ENCODE results near the gene C10orf105. TPM values are rescaled to one million over a fixed set of nuclear protein-coding genes. Genes with fewer than 3 reads are reported as not detected.

The C10orf105 gene
- polyA plus RNA-seq, 1 donor (not counting 4 experiments of a cell fraction or from before 2014, with no cell fraction given) = not detected

DNA sequence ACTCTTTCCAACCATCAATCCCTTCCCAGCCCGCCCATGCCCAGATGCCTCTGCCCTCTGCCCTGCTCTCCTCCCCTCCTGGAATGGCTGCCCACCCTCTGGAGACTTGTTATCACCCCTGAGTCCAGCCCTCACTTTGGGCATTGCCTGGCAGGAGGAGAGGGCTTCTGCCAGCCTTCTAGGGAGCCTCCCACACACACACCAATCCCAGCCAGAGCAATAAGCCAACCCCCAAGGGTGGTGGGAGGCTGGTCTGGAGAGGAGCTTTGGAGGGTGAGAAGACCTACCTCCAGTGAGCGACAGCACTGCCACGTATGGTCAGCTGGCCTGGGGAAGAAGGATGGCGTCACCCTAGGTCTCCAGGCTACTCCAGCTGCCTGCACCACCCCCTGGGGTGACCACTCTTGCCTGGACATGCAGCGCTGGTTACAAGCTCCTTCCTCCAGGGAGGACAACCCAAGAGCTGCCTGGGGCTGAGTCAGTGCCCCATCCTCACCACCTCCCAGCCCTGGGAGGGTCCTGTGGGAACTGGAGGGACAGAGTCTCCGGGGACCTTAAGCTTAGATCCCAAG lies 8.4 kb downstream of the C10orf105 start:
- DNase-seq (ENCODE audit: low read depth, low spot score) (no peak), FAIRE-seq (no peak)
- no peaks in the 10 kb centered on the region for H4K20me1 ChIP-seq (ENCODE audit: control insufficient read depth, extremely low read depth, insufficient read depth, low read length)
- H3K27ac ChIP-seq (ENCODE audit: control insufficient read depth, insufficient read depth, low read length) = no peak overlapping the region
- no peaks in the 10 kb centered on the region for H3K36me3 ChIP-seq (ENCODE audit: control insufficient read depth in 2 of 2, extremely low read depth in 1 of 2, insufficient read depth in 2 of 2, low read length in 2 of 2)
- no peaks in the 10 kb centered on the region for H3K79me2 ChIP-seq (ENCODE audit: control insufficient read depth, insufficient read depth, low read length)
- no peaks in the 10 kb centered on the region for H3K9me3 ChIP-seq (ENCODE audit: control insufficient read depth, low read depth, low read length)
- H3K9ac ChIP-seq (ENCODE audit: control insufficient read depth, extremely low read depth, insufficient read depth, low read length) = no peak overlapping the region
- TF ChIP-seq, protein P1, sequence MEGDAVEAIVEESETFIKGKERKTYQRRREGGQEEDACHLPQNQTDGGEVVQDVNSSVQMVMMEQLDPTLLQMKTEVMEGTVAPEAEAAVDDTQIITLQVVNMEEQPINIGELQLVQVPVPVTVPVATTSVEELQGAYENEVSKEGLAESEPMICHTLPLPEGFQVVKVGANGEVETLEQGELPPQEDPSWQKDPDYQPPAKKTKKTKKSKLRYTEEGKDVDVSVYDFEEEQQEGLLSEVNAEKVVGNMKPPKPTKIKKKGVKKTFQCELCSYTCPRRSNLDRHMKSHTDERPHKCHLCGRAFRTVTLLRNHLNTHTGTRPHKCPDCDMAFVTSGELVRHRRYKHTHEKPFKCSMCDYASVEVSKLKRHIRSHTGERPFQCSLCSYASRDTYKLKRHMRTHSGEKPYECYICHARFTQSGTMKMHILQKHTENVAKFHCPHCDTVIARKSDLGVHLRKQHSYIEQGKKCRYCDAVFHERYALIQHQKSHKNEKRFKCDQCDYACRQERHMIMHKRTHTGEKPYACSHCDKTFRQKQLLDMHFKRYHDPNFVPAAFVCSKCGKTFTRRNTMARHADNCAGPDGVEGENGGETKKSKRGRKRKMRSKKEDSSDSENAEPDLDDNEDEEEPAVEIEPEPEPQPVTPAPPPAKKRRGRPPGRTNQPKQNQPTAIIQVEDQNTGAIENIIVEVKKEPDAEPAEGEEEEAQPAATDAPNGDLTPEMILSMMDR (optimal IDR thresholded peaks at IDR 0.05 in 1 of 3, IDR thresholded peaks at IDR 0.05 in 1 of 3, conservative IDR thresholded peaks at IDR 0.05 in 1 of 3; ENCODE audit: extremely low read depth in 1 of 3, insufficient read depth in 2 of 3, low read length in 3 of 3) = no peak
- no peak for TF ChIP-seq EZH2 (IDR thresholded peaks at IDR 0.05; ENCODE audit: low read length)
- H2AFZ ChIP-seq (ENCODE audit: control insufficient read depth, low read length) = no peak overlapping the region
- peaks cover 17% of the 10 kb centered on the region for H3K4me1 ChIP-seq (ENCODE audit: control insufficient read depth, extremely low read depth, insufficient read depth, low read length)
- H3K27me3 ChIP-seq (ENCODE audit: control insufficient read depth, extremely low read depth, insufficient read depth, low read length) = no peaks in the 10 kb centered on the region
- H3K9me1 ChIP-seq (ENCODE audit: control insufficient read depth, extremely low read depth, insufficient read depth, low read length) = no peaks in the 10 kb centered on the region
- no peak overlapping the region for H3K4me3 ChIP-seq (ENCODE audit: control insufficient read depth in 2 of 3, extremely low read depth in 1 of 3, insufficient read depth in 2 of 3, low read depth in 1 of 3, low read length in 3 of 3)
- dilution Hi-C loops (cut with MboI; ENCODE audit: extremely low pct_ligation_motif_present, low sequenced_read_pairs) = no loop called here
- H3K4me2 ChIP-seq (ENCODE audit: control insufficient read depth, extremely low read depth, insufficient read depth, low read depth, low read length) = no peak overlapping the region

DNA sequence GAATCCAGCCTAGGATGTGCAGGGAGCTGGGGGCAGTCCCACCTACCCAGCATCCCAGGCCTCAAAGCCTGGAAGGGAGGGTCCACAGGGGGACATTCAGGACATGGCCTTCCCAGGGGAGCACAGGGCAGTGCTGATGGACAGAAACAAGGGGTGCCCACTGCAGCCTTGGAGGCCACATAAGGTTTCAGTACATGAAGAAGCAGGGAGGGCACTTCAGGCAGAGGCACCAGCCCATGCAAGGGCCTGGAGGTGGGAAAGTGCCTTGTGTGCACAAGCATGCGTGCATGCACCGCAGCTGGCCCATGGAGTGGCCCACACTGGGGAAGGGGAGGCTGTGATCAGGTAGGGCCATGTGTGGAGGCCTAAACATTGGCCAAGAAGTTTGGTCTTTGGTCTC lies 9.1 kb downstream of the C10orf105 start:
- Histone ChIP-seq H3K4me3 (ENCODE audit: control insufficient read depth in 2 of 3, extremely low read depth in 1 of 3, insufficient read depth in 2 of 3, low read depth in 1 of 3, low read length in 3 of 3) (no peak overlapping the region), H3K9me1 (ENCODE audit: control insufficient read depth, extremely low read depth, insufficient read depth, low read length) (no peaks in the 10 kb centered on the region), H3K9ac (ENCODE audit: control insufficient read depth, extremely low read depth, insufficient read depth, low read length) (no peak overlapping the region), H3K4me2 (ENCODE audit: control insufficient read depth, extremely low read depth, insufficient read depth, low read depth, low read length) (no peak overlapping the region), H3K27ac (ENCODE audit: control insufficient read depth, insufficient read depth, low read length) (no peak overlapping the region), H2AFZ (ENCODE audit: control insufficient read depth, low read length) (no peak overlapping the region), H3K4me1 (ENCODE audit: control insufficient read depth, extremely low read depth, insufficient read depth, low read length) (peaks cover 22% of the 10 kb centered on the region), H3K79me2 (ENCODE audit: control insufficient read depth, insufficient read depth, low read length) (no peaks in the 10 kb centered on the region), H3K9me3 (ENCODE audit: control insufficient read depth, low read depth, low read length) (no peaks in the 10 kb centered on the region), H3K27me3 (ENCODE audit: control insufficient read depth, extremely low read depth, insufficient read depth, low read length) (no peaks in the 10 kb centered on the region), H3K36me3 (ENCODE audit: control insufficient read depth in 2 of 2, extremely low read depth in 1 of 2, insufficient read depth in 2 of 2, low read length in 2 of 2) (no peaks in the 10 kb centered on the region), H4K20me1 (ENCODE audit: control insufficient read depth, extremely low read depth, insufficient read depth, low read length) (no peaks in the 10 kb centered on the region)
- FAIRE-seq (no peak), DNase-seq (ENCODE audit: low read depth, low spot score) (no peak)
- dilution Hi-C loops (cut with MboI; ENCODE audit: extremely low pct_ligation_motif_present, low sequenced_read_pairs) = no loop called here
- TF ChIP-seq EZH2 (IDR thresholded peaks at IDR 0.05; ENCODE audit: low read length) = no peak
- TF ChIP-seq, protein P1 (optimal IDR thresholded peaks at IDR 0.05 in 1 of 3, IDR thresholded peaks at IDR 0.05 in 1 of 3, conservative IDR thresholded peaks at IDR 0.05 in 1 of 3; ENCODE audit: extremely low read depth in 1 of 3, insufficient read depth in 2 of 3, low read length in 3 of 3) = no peak

Measured in keratinocyte (primary cell).